Trophoblast cell (in vitro differentiated cells and primary cell): Measurements from ENCODE around the gene OR10H1.
A peak's percentile ranks its signal among the peaks of the same experiment; 100 is the strongest.
"Not testable (repeated sequence)": the region's sequence is repeated elsewhere in the genome, so short reads cannot be mapped to it uniquely, and the experiment has no call there.

Experiments used
- DNase-seq, 2 donors: peaks; one replicate each; pipeline ENCODE4 v3.0.0-alpha.2; 2016
- H2AFZ ChIP-seq: 2 replicates; pipeline ENCODE4 v1.6.1; 2013; ENCODE audit warnings: low read length, moderate library complexity, mild to moderate bottlenecking; ENCODE audit not compliant: insufficient read depth, poor library complexity
- H2AK5ac ChIP-seq: 2 replicates; pipeline ENCODE4 v1.6.1; 2013; ENCODE audit warnings: mild to moderate bottlenecking, low read length
- H2BK120ac ChIP-seq: 2 replicates; pipeline ENCODE4 v1.6.1; 2013; ENCODE audit warnings: low read length, mild to moderate bottlenecking, moderate library complexity; ENCODE audit not compliant: insufficient read depth, poor library complexity
- H2BK12ac ChIP-seq: 2 replicates; pipeline ENCODE4 v1.6.1; 2013; ENCODE audit warnings: mild to moderate bottlenecking, low read length, moderate library complexity
- H2BK5ac ChIP-seq: 2 replicates; pipeline ENCODE4 v1.6.1; 2013; ENCODE audit warnings: low read length, low read depth, moderate library complexity, mild to moderate bottlenecking; ENCODE audit not compliant: poor library complexity
- H3K14ac ChIP-seq: 2 replicates; pipeline ENCODE4 v1.6.1; 2013; ENCODE audit warnings: mild to moderate bottlenecking, low read length
- H3K18ac ChIP-seq: 2 replicates; pipeline ENCODE4 v1.6.1; 2013; ENCODE audit warnings: mild to moderate bottlenecking, low read length
- H3K23ac ChIP-seq: 2 replicates; pipeline ENCODE4 v1.6.1; 2013; ENCODE audit warnings: low read length
- H3K27ac ChIP-seq: 2 replicates; pipeline ENCODE4 v1.5.1; 2013; ENCODE audit warnings: low read depth, mild to moderate bottlenecking, inconsistent platforms, low read length, moderate library complexity
- H3K27me3 ChIP-seq: 2 replicates; pipeline ENCODE4 v1.6.1; 2013; ENCODE audit warnings: inconsistent platforms, mild to moderate bottlenecking, low read length, moderate library complexity; ENCODE audit not compliant: insufficient read depth
- H3K36me3 ChIP-seq, 2 experiments: 1 replicate in 1 of 2; 2 replicates in 1 of 2; pipeline ENCODE4 v1.6.1; 2013; ENCODE audit warnings: low read length in 2 of 2, mild to moderate bottlenecking in 2 of 2, moderate library complexity in 1 of 2; ENCODE audit not compliant: insufficient read depth in 2 of 2, control insufficient read depth in 1 of 2
- H3K4ac ChIP-seq: 2 replicates; pipeline ENCODE4 v1.6.1; 2013; ENCODE audit warnings: low read depth, mild to moderate bottlenecking, low read length, moderate library complexity
- H3K4me1 ChIP-seq, 2 experiments: 1 replicate in 1 of 2; 2 replicates in 1 of 2; pipeline ENCODE4 v1.6.1; 2013; ENCODE audit warnings: low read length in 2 of 2, mild to moderate bottlenecking in 2 of 2, moderate library complexity in 1 of 2; ENCODE audit not compliant: insufficient read depth in 2 of 2, control insufficient read depth in 1 of 2
- H3K4me2 ChIP-seq: 2 replicates; pipeline ENCODE4 v1.6.1; 2013; ENCODE audit warnings: inconsistent platforms, mild to moderate bottlenecking, low read length, moderate library complexity
- H3K4me3 ChIP-seq: 2 replicates; pipeline ENCODE4 v1.5.1; 2013; ENCODE audit warnings: mild to moderate bottlenecking, low read depth, low read length, inconsistent platforms
- H3K79me1 ChIP-seq: one replicate; pipeline ENCODE4 v1.6.1; 2013; ENCODE audit warnings: low read length
- H3K79me2 ChIP-seq: 2 replicates; pipeline ENCODE4 v1.6.1; 2013; ENCODE audit warnings: low read length, mild to moderate bottlenecking; ENCODE audit not compliant: control insufficient read depth, insufficient read depth, poor library complexity
- H3K9ac ChIP-seq: 2 replicates; pipeline ENCODE4 v1.6.1; 2013; ENCODE audit warnings: mild to moderate bottlenecking, low read length
- H3K9me3 ChIP-seq: 2 replicates; pipeline ENCODE4 v1.6.1; 2013; ENCODE audit warnings: low read depth, mild to moderate bottlenecking, control low read depth, inconsistent platforms, low read length; ENCODE audit not compliant: insufficient read depth
- H4K12ac ChIP-seq: 2 replicates; pipeline ENCODE4 v1.6.1; 2013; ENCODE audit warnings: low read depth, mild to moderate bottlenecking, low read length, moderate library complexity
- H4K8ac ChIP-seq: 2 replicates; pipeline ENCODE4 v1.6.1; 2013; ENCODE audit warnings: low read depth, mild to moderate bottlenecking, low read length, moderate library complexity
- H4K91ac ChIP-seq: one replicate; pipeline ENCODE4 v1.6.1; 2013; ENCODE audit warnings: low read depth, mild to moderate bottlenecking, low read length, moderate library complexity
- WGBS: extraction: QIAGEN DNeasy Blood & Tissue Kit; methylation state at CpG from one replicate; pipeline ENCODE4 v1.1.7; 2013; ENCODE audit warnings: missing lambda C conversion rate; ENCODE audit not compliant: insufficient read length, insufficient coverage; ENCODE audit errors: extremely low coverage; 5-methylcytosine and 5-hydroxymethylcytosine counted together

Gene OR10H1

GRCh38 chr19:15787611-15788155 is 27.8 kb downstream of the OR10H1 start, which contains the start of gene OR10H5:
Gene OR10H5, plus strand, starts transcription at chr19:15787661. Its CDS starts 6,388 bp downstream, at chr19:15794049.
- H3K4me1 ChIP-seq = no peaks in the 10 kb centered on the region
- no peaks in the 10 kb centered on the region for H3K36me3 ChIP-seq
- no peak for DNase-seq
- no peak within 1 kb of the TSS for H3K27ac ChIP-seq
- H3K4me2 ChIP-seq = no peak within 1 kb of the TSS
- no peaks in the 10 kb centered on the region for H3K79me1 ChIP-seq
- H4K12ac ChIP-seq = no peak within 1 kb of the TSS
- H3K14ac ChIP-seq = no peak within 1 kb of the TSS
- no peak within 1 kb of the TSS for H3K23ac ChIP-seq
- H3K9ac ChIP-seq = no peak within 1 kb of the TSS
- no peak within 1 kb of the TSS for H3K4ac ChIP-seq
- no peak within 1 kb of the TSS for H2BK120ac ChIP-seq
- H2BK12ac ChIP-seq = no peak within 1 kb of the TSS
- H3K79me2 ChIP-seq = no peaks in the 10 kb centered on the region
- H3K9me3 ChIP-seq = peaks cover 31% of the 10 kb centered on the region
- H2AK5ac ChIP-seq = no peak within 1 kb of the TSS
- no CpG with 5 or more reads among the region's 6 CpGs for WGBS
- H3K18ac ChIP-seq = no peak within 1 kb of the TSS
- no peak within 1 kb of the TSS for H3K4me3 ChIP-seq
- no peak within 1 kb of the TSS for H2BK5ac ChIP-seq
- no peaks in the 10 kb centered on the region for H3K27me3 ChIP-seq
- no peak within 1 kb of the TSS for H2AFZ ChIP-seq
- no peak within 1 kb of the TSS for H4K8ac ChIP-seq
- no peak within 1 kb of the TSS for H4K91ac ChIP-seq

DNA sequence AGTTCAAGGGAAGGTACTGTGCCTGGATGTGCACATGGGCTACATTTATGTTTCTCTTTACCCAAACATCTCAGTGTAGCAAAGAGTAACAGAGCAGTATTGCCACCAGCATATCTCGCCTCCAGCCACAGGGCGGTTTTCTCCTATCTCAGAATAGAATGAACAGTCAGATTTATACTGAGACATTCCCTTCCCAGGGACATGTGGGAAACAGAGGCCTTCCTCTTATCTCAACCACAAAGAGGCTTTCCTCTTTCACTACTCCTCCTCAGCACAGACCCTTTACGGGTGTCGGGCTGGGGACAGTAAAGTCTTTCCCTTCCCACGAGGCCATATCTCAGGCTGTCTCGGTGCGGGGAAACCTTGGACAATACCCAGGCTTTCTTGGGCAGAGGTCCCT is 32.6 kb downstream of the OR10H1 start:
- not testable (repeated sequence) for H3K79me2 ChIP-seq, H2BK12ac ChIP-seq, H3K4me3 ChIP-seq, H2BK5ac ChIP-seq, H3K18ac ChIP-seq, H3K27ac ChIP-seq, H3K27me3 ChIP-seq, H2AFZ ChIP-seq, H3K79me1 ChIP-seq, H3K4me1 ChIP-seq, H3K23ac ChIP-seq, H3K36me3 ChIP-seq, H3K4ac ChIP-seq, H4K8ac ChIP-seq, H3K9ac ChIP-seq, H3K14ac ChIP-seq, H3K4me2 ChIP-seq, H2AK5ac ChIP-seq, H4K12ac ChIP-seq, DNase-seq, H2BK120ac ChIP-seq, H4K91ac ChIP-seq
- H3K9me3 ChIP-seq = peaks cover 43% of the 10 kb centered on the region
- WGBS = no CpG with 5 or more reads among the region's 7 CpGs

DNA sequence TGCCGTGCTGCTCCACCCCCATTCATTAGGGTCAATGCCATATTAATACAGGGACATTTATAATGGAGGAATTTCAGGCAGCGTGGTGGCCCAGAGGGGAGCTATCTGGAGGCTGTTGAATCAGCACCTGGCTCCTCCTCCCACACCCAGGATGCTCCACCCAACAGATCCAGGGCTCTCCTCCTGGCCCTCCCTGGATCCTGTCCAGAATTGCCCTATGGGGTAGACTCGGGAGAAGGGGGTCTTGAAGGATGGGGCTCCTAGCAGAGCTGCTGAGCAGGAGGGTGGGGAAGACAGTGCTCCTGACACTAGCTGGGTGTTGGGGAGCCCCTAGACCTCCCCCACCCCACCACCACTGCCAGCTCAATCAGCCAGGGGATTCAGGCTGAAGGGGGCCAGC is 33.3 kb downstream of the OR10H1 start:
- Histone ChIP-seq H2BK120ac (no peak overlapping the region), H4K91ac (no peak overlapping the region), H3K18ac (no peak overlapping the region), H3K4me1 (no peaks in the 10 kb centered on the region), H2AFZ (no peak overlapping the region), H3K79me1 (no peaks in the 10 kb centered on the region), H3K36me3 (no peaks in the 10 kb centered on the region), H3K23ac (no peak overlapping the region), H3K27ac (no peak overlapping the region), H2BK5ac (no peak overlapping the region), H3K9me3 (peaks cover 44% of the 10 kb centered on the region), H3K27me3 (no peaks in the 10 kb centered on the region), H2AK5ac (no peak overlapping the region), H4K8ac (no peak overlapping the region), H3K14ac (no peak overlapping the region), H4K12ac (no peak overlapping the region), H3K4me2 (no peak overlapping the region), H3K79me2 (no peaks in the 10 kb centered on the region), H3K9ac (no peak overlapping the region), H3K4ac (no peak overlapping the region), H2BK12ac (no peak overlapping the region), H3K4me3 (no peak overlapping the region)
- no CpG with 5 or more reads among the region's 3 CpGs for WGBS
- no peak for DNase-seq

- no peak overlapping the region for H3K4ac ChIP-seq
- H3K4me3 ChIP-seq = peak overlapping the region; percentile 47
- H3K23ac ChIP-seq = no peak overlapping the region
- no peak overlapping the region for H4K8ac ChIP-seq
- H3K36me3 ChIP-seq = no peaks in the 10 kb centered on the region
- no peaks in the 10 kb centered on the region for H3K4me1 ChIP-seq
- no peak for DNase-seq
- no peak overlapping the region for H4K91ac ChIP-seq
- no peaks in the 10 kb centered on the region for H3K27me3 ChIP-seq
- no peak overlapping the region for H4K12ac ChIP-seq
- no peak overlapping the region for H3K18ac ChIP-seq
- H2AK5ac ChIP-seq = no peak overlapping the region
- H2BK12ac ChIP-seq = no peak overlapping the region
- H2BK120ac ChIP-seq = no peak overlapping the region
- H3K27ac ChIP-seq = no peak overlapping the region
- H3K79me1 ChIP-seq = no peaks in the 10 kb centered on the region
- H2BK5ac ChIP-seq = no peak overlapping the region
- no peak overlapping the region for H3K9ac ChIP-seq
- H3K79me2 ChIP-seq = no peaks in the 10 kb centered on the region
- H2AFZ ChIP-seq = no peak overlapping the region
- no peak overlapping the region for H3K4me2 ChIP-seq
- H3K9me3 ChIP-seq = peaks cover 46% of the 10 kb centered on the region
- WGBS = no CpG with 5 or more reads among the region's 5 CpGs
- H3K14ac ChIP-seq = no peak overlapping the region
Measured at GRCh38 chr19:15781661-15782060, 33.8 kb downstream of the OR10H1 start.
